ENCODE results near the gene MRI1.

MRI1 gene

DNA sequence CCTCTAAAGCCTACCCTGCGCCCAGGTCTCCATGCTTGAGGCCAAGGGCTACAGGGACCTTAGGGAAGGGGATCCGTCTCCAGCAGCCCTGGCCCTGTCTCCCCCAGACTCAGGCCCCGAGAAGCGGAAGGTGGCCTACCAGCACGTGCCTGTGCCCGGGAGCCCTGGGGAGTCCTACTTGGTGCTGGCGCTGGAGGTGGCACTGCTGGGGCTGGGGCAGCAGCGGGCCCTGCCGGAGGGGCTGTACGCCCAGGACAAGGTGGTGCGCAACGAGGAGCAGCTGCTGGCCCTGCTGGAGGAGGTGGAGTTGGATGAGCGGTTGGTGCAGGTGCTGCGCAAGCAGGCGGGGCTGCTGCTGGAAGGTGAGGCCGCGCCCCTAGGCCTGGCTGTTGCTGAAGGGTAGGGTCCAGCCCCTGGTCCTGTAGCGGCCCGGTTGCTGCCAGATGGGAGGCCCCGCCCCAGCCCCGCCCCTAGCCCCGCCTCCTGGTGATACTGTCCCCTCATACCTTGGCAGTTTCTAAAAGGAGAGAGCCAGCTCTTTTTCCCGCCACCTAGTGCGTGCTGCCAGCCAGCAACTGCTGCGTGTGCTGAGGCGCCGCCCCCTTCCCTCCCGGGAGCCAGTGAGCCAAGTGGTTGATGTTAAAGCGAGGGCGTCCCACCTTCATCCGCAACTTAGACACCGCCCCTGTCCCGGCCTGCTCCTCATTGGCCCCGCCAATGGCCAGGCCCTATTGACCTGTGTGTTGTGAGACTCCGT, 53.5 kb downstream of the MRI1 start:
- H3K4me1 Mint-ChIP-seq: peaks cover 8% of the 10 kb centered on the region
- no peaks in the 10 kb centered on the region for H3K27me3 Mint-ChIP-seq (ENCODE audit: low read depth)
- H3K27ac Mint-ChIP-seq: peak overlapping the region in 1 of 3 experiments; percentile 58
- TF ChIP-seq, protein P1, sequence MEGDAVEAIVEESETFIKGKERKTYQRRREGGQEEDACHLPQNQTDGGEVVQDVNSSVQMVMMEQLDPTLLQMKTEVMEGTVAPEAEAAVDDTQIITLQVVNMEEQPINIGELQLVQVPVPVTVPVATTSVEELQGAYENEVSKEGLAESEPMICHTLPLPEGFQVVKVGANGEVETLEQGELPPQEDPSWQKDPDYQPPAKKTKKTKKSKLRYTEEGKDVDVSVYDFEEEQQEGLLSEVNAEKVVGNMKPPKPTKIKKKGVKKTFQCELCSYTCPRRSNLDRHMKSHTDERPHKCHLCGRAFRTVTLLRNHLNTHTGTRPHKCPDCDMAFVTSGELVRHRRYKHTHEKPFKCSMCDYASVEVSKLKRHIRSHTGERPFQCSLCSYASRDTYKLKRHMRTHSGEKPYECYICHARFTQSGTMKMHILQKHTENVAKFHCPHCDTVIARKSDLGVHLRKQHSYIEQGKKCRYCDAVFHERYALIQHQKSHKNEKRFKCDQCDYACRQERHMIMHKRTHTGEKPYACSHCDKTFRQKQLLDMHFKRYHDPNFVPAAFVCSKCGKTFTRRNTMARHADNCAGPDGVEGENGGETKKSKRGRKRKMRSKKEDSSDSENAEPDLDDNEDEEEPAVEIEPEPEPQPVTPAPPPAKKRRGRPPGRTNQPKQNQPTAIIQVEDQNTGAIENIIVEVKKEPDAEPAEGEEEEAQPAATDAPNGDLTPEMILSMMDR (IDR thresholded peaks at IDR 0.05; ENCODE audit: unreplicated experiment in 3 of 3): no peak
- H3K36me3 Mint-ChIP-seq (ENCODE audit: low read depth): peaks cover 44% of the 10 kb centered on the region
- H3K9me3 Mint-ChIP-seq: no peaks in the 10 kb centered on the region
- peak overlapping the region in 1 of 3 experiments; percentile 59 for H3K4me3 Mint-ChIP-seq

DNA sequence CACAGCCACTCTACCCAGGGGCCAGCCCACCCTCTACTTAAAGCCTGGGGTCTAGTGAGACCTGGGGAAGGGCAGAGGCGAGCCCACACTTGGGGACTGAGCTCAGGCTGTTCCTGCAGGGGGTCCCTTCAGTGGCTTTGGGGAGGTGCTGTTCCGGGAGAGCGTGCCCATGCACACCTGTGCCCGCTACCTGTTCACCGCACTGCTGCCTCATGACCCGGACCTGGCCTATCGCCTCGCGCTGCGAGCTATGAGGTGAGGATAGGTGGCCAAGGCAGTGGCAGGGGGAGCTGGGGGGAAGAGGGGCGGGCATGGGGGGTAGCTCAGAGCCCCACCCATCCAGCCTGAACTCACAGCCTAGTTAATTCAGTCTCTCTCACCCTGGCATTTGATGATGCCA, 54.9 kb downstream of the MRI1 start:
- TF ChIP-seq, protein P1 (IDR thresholded peaks at IDR 0.05; ENCODE audit: unreplicated experiment in 3 of 3): no peak
- H3K4me3 Mint-ChIP-seq: no peak overlapping the region
- H3K9me3 Mint-ChIP-seq: no peaks in the 10 kb centered on the region
- peaks cover 8% of the 10 kb centered on the region for H3K4me1 Mint-ChIP-seq
- peaks cover 45% of the 10 kb centered on the region for H3K36me3 Mint-ChIP-seq (ENCODE audit: low read depth)
- no peaks in the 10 kb centered on the region for H3K27me3 Mint-ChIP-seq (ENCODE audit: low read depth)
- H3K27ac Mint-ChIP-seq: no peak overlapping the region

DNA sequence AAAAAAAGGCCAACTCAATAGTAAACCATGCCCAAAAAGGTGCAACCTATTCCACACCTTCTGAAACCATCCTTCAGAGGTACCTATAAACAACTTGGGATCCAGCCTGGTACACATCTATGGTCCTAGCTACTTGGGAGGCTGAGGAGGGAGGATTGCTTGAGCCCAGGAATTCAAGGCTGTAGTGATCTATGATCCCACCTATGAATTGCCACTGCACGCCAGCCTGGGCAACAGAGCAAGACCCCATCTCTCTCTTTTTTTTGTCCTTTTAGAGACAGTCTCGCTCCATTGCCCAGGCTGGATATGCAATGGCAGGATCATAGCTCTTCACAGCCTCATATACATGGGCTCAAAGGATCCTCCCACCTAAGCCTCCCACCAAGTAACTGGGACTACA, 57.0 kb downstream of the MRI1 start:
- TF ChIP-seq, protein P1 (IDR thresholded peaks at IDR 0.05; ENCODE audit: unreplicated experiment in 3 of 3): no peak
- Mint-ChIP-seq H3K36me3 (ENCODE audit: low read depth) (peaks cover 43% of the 10 kb centered on the region), H3K9me3 (no peaks in the 10 kb centered on the region), H3K27me3 (ENCODE audit: low read depth) (no peaks in the 10 kb centered on the region), H3K4me3 (no peak overlapping the region), H3K27ac (no peak overlapping the region), H3K4me1 (peaks cover 8% of the 10 kb centered on the region)

DNA sequence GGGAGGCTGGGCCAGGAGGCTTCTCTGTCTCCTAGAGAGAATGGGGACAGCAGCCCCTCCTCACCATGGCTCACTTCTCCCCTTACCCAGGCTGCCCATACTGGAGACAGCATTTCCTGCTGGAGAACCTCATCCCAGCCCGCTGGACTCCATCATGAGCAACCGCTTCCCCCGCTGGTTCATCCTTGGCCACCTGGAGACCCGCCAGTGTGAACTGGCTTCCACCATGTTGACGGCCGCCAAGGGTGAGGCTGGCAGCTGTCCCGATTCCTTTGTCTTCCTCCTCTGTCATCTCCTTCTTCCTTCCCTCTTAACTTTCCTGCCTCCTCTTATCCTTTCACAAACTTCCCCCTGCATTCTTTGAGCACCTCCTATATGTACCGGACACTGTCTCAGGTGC, 58.9 kb downstream of the MRI1 start:
- no peaks in the 10 kb centered on the region for H3K9me3 Mint-ChIP-seq
- peaks cover 8% of the 10 kb centered on the region for H3K4me1 Mint-ChIP-seq
- H3K36me3 Mint-ChIP-seq (ENCODE audit: low read depth): peaks cover 52% of the 10 kb centered on the region
- H3K27ac Mint-ChIP-seq: peak overlapping the region in 1 of 3 experiments; percentile 11
- no peak overlapping the region for H3K4me3 Mint-ChIP-seq
- H3K27me3 Mint-ChIP-seq (ENCODE audit: low read depth): no peaks in the 10 kb centered on the region
- TF ChIP-seq, protein P1 (IDR thresholded peaks at IDR 0.05; ENCODE audit: unreplicated experiment in 3 of 3): no peak

Measured in nephron (organoid).